DND-41 (cell line): ENCODE results near the gene CIAO3.
"Not testable (repeated sequence)": the region's sequence is repeated elsewhere in the genome, so short reads cannot be mapped to it uniquely, and the experiment has no call there.

Source experiments
- CTCF ChIP-seq: IDR thresholded peaks from 2 replicates; pipeline ENCODE4 v1.5.1; 2012; ENCODE audit warnings: borderline replicate concordance, low read length, moderate library complexity, mild to moderate bottlenecking; ENCODE audit not compliant: poor library complexity, severe bottlenecking; ENCODE audit errors: extremely low read depth
- EZH2 ChIP-seq: IDR thresholded peaks from 3 replicates; pipeline ENCODE4 v1.6.1; 2012; ENCODE audit warnings: borderline replicate concordance, low read depth, mild to moderate bottlenecking, moderate library complexity, low read length, inconsistent platforms; ENCODE audit not compliant: severe bottlenecking

- TF ChIP-seq CTCF, EZH2: not testable (repeated sequence)
These were observed 2.1 kb upstream of the CIAO3 start for GRCh38 chr16:742894-743293.
